ENCODE measurements around the gene RNASE8. TPM values are rescaled to one million over a fixed set of nuclear protein-coding genes. Genes with fewer than 3 reads are reported as not detected.

The RNASE8 gene
- polyA plus RNA-seq, 3 donors = not detected

GRCh38 chr14:21069388-21070082 is 11.9 kb downstream of the RNASE8 start:
- Mint-ChIP-seq H3K36me3 (peaks cover 14 to 15% of the 10 kb centered on the region in 2 donors), H3K9me3 (peaks cover 0 to 3% (median 0%) of the 10 kb centered on the region in 7 donors), H3K27ac (peak overlapping the region; percentile 73 to 97 (median 89)), H3K27me3 (ENCODE audit: low read depth in 3 of 3) (peaks cover 16 to 21% (median 19%) of the 10 kb centered on the region in 3 donors), H3K4me1 (peaks cover 46% of the 10 kb centered on the region), H3K4me3 (peak overlapping the region; percentile 90 to 91)
- peaks cover 0 to 11% of the 10 kb centered on the region in 2 donors for H3K27me3 ChIP-seq (ENCODE audit: control insufficient read depth in 2 of 2, insufficient read depth in 2 of 2, low read length in 2 of 2)
- peaks cover 40 to 45% of the 10 kb centered on the region in 2 donors for H3K4me1 ChIP-seq (ENCODE audit: control insufficient read depth in 1 of 2, insufficient read depth in 2 of 2, low read length in 2 of 2)
- no peaks in the 10 kb centered on the region for H3K9me3 ChIP-seq (replicated peaks in 1 of 2; ENCODE audit: control insufficient read depth in 1 of 2, insufficient read depth in 1 of 2, low read length in 2 of 2)
- WGBS (ENCODE audit: insufficient coverage) = 0% methylated on average over 33 of the region's 40 CpGs
- peak overlapping the region; percentile 82 for H3K4me2 ChIP-seq (replicated peaks; ENCODE audit: extremely low read depth, low read length, poor library complexity, severe bottlenecking)
- intact Hi-C loops (cut with micrococcal nuclease) = loop anchor here (2.0 to 10.0 kb wide), 4 partner anchors 17 to 55 kb away; partner anchors contain the start of gene TMEM253 (in 1 of the 2)
- H3K9ac ChIP-seq (ENCODE audit: insufficient read depth, low read length, poor library complexity, severe bottlenecking) = peak overlapping the region; percentile 86
- peak in 2 of 3 donors; percentile 29 to 30 for DNase-seq
- peaks cover 36% of the 10 kb centered on the region for H3K79me2 ChIP-seq (ENCODE audit: insufficient read depth, low read length)
- TF ChIP-seq CTCF (IDR thresholded peaks at IDR 0.05) = no peak
- peaks cover 6% of the 10 kb centered on the region for H4K20me1 ChIP-seq (ENCODE audit: insufficient read depth, low read length)
- H3K36me3 ChIP-seq (replicated peaks in 1 of 2; ENCODE audit: control insufficient read depth in 1 of 2, insufficient read depth in 2 of 2, low read length in 2 of 2) = peaks cover 12 to 20% of the 10 kb centered on the region in 2 donors
- peak overlapping the region; percentile 14 to 94 for H3K27ac ChIP-seq (ENCODE audit: low read depth in 1 of 2, low read length in 2 of 2)
- H3K4me3 ChIP-seq (replicated peaks in 1 of 3; ENCODE audit: low read depth in 2 of 3, low read length in 3 of 3) = peak overlapping the region; percentile 30 to 95 (median 53)
- peak overlapping the region; percentile 83 for H2AFZ ChIP-seq (ENCODE audit: insufficient read depth, low read depth, low read length, poor library complexity, severe bottlenecking)

GRCh38 chr14:21070083-21070609 is 12.5 kb downstream of the RNASE8 start, which contains the start of gene ARHGEF40:
TSS of gene ARHGEF40 (plus strand) at chr14:21070304. CDS start at chr14:21070397, 93 bp downstream.
- WGBS (ENCODE audit: insufficient coverage) = under 1% methylated on average over 63 of the region's 63 CpGs
- Histone ChIP-seq H3K36me3 (replicated peaks in 1 of 2; ENCODE audit: control insufficient read depth in 1 of 2, insufficient read depth in 2 of 2, low read length in 2 of 2) (peaks cover 18 to 26% of the 10 kb centered on the region in 2 donors), H3K27ac (ENCODE audit: low read depth in 1 of 2, low read length in 2 of 2) (peak within 1 kb of the TSS; percentile 90 to 94), H3K4me2 (replicated peaks; ENCODE audit: extremely low read depth, low read length, poor library complexity, severe bottlenecking) (peak within 1 kb of the TSS; percentile 82), H3K9ac (ENCODE audit: insufficient read depth, low read length, poor library complexity, severe bottlenecking) (peak within 1 kb of the TSS; percentile 86), H3K27me3 (ENCODE audit: control insufficient read depth in 2 of 2, insufficient read depth in 2 of 2, low read length in 2 of 2) (peaks cover 0 to 11% of the 10 kb centered on the region in 2 donors), H3K79me2 (ENCODE audit: insufficient read depth, low read length) (peaks cover 38% of the 10 kb centered on the region), H3K4me1 (ENCODE audit: control insufficient read depth in 1 of 2, insufficient read depth in 2 of 2, low read length in 2 of 2) (peaks cover 40 to 45% of the 10 kb centered on the region in 2 donors), H3K9me3 (replicated peaks in 1 of 2; ENCODE audit: control insufficient read depth in 1 of 2, insufficient read depth in 1 of 2, low read length in 2 of 2) (no peaks in the 10 kb centered on the region), H3K4me3 (replicated peaks in 1 of 3; ENCODE audit: low read depth in 2 of 3, low read length in 3 of 3) (peak within 1 kb of the TSS; percentile 66 to 95 (median 83)), H4K20me1 (ENCODE audit: insufficient read depth, low read length) (peaks cover 6% of the 10 kb centered on the region), H2AFZ (ENCODE audit: insufficient read depth, low read depth, low read length, poor library complexity, severe bottlenecking) (peak within 1 kb of the TSS; percentile 83)
- no peak for TF ChIP-seq CTCF (IDR thresholded peaks at IDR 0.05)
- Mint-ChIP-seq H3K4me1 (peaks cover 46% of the 10 kb centered on the region), H3K4me3 (peak within 1 kb of the TSS; percentile 91 to 94), H3K36me3 (peaks cover 18 to 21% of the 10 kb centered on the region in 2 donors), H3K27ac (peak within 1 kb of the TSS; percentile 92 to 99 (median 98)), H3K9me3 (peaks cover 0 to 3% (median 0%) of the 10 kb centered on the region in 7 donors), H3K27me3 (ENCODE audit: low read depth in 3 of 3) (peaks cover 15 to 18% (median 16%) of the 10 kb centered on the region in 3 donors)
- DNase-seq = peak in 1 of 3 donors; percentile 40
- intact Hi-C loops (cut with micrococcal nuclease) = loop anchor here (2.0 kb wide), 2 partner anchors 17 to 35 kb away; no protein-coding TSS in a partner anchor

Data from CD14-positive monocyte (primary cell).